Right atrium auricular region (tissue), 2 donors: ENCODE results near the gene CNOT6L. TPM values are rescaled to one million over a fixed set of nuclear protein-coding genes. Genes with fewer than 3 reads are reported as not detected.

Experiments used
- DNase-seq: peaks from one replicate; pipeline ENCODE4 v3.0.0-alpha.2; 2019; ENCODE audit warnings: low spot score
- H3K27ac ChIP-seq, 2 donors: fragments of 200-600 bp; sonication (generic); 1 replicate in 1 of 2; 2 replicates in 1 of 2; pipeline ENCODE4 v1.5.1; 2016 to 2019
- H3K27me3 ChIP-seq, 2 donors: fragments of 200-600 bp; sonication (generic); one replicate each; pipeline versions ENCODE4 v1.5.1 to v1.6.0; 2017 to 2019
- H3K36me3 ChIP-seq: fragments of 200-600 bp; sonication (generic); one replicate; pipeline ENCODE4 v1.5.1; 2016
- H3K4me1 ChIP-seq, 2 donors: fragments of 200-600 bp; sonication (generic); one replicate each; pipeline versions ENCODE4 v1.5.1 to v1.6.0; 2017 to 2019
- H3K4me3 ChIP-seq, 2 donors: fragments of 200-600 bp; sonication (generic); 1 replicate in 1 of 2; 2 replicates in 1 of 2; pipeline ENCODE4 v1.5.1; 2017 to 2019; ENCODE audit warnings: mild to moderate bottlenecking in 1 of 2, moderate library complexity in 1 of 2
- H3K9me3 ChIP-seq, 2 donors: fragments of 200-600 bp; sonication (generic); one replicate each; pipeline ENCODE4 v1.5.1; 2019
- CTCF ChIP-seq, 2 donors: fragments of 200-600 bp; sonication (generic); IDR thresholded peaks; one replicate each; pipeline ENCODE4 v1.5.1; 2019; ENCODE audit warnings: antibody characterized with exemption in 2 of 2
- total RNA-seq, 2 donors: library from RNA; depleted of rRNA; stranded (reverse); fragments of >200 nt; gene quantifications; one replicate each; pipeline ENCODE4 v1.1.0, GENCODE V29; 2016

Gene CNOT6L
- total RNA-seq, 2 donors from 2014 or later: 11.4 to 14.3 TPM

GRCh38 chr4:77845929-77846328, 26.8 kb upstream of the CNOT6L start:
- no peak for TF ChIP-seq CTCF (IDR thresholded peaks at IDR 0.05)
- no peak for DNase-seq
- no peaks in the 10 kb centered on the region for H3K36me3 ChIP-seq
- no peaks in the 10 kb centered on the region for H3K27me3 ChIP-seq
- H3K4me1 ChIP-seq: no peaks in the 10 kb centered on the region
- H3K4me3 ChIP-seq: no peak overlapping the region
- no peaks in the 10 kb centered on the region for H3K9me3 ChIP-seq
- no peak overlapping the region for H3K27ac ChIP-seq

GRCh38 chr4:77845400-77845799, 26.2 kb upstream of the CNOT6L start:
- Histone ChIP-seq H3K4me3 (no peak overlapping the region), H3K27me3 (no peaks in the 10 kb centered on the region), H3K27ac (no peak overlapping the region), H3K36me3 (no peaks in the 10 kb centered on the region), H3K9me3 (no peaks in the 10 kb centered on the region), H3K4me1 (no peaks in the 10 kb centered on the region)
- no peak for DNase-seq
- TF ChIP-seq CTCF (IDR thresholded peaks at IDR 0.05): no peak

GRCh38 chr4:77844363-77844762, 25.2 kb upstream of the CNOT6L start:
- H3K9me3 ChIP-seq: no peaks in the 10 kb centered on the region
- H3K27ac ChIP-seq: no peak overlapping the region
- no peaks in the 10 kb centered on the region for H3K4me1 ChIP-seq
- no peak overlapping the region for H3K4me3 ChIP-seq
- H3K27me3 ChIP-seq: no peaks in the 10 kb centered on the region
- no peaks in the 10 kb centered on the region for H3K36me3 ChIP-seq
- no peak for DNase-seq
- no peak for TF ChIP-seq CTCF (IDR thresholded peaks at IDR 0.05)

GRCh38 chr4:77843628-77844027, 24.5 kb upstream of the CNOT6L start:
- no peak overlapping the region for H3K4me3 ChIP-seq
- no peak overlapping the region for H3K27ac ChIP-seq

GRCh38 chr4:77834403-77834802, 15.2 kb upstream of the CNOT6L start:
- Histone ChIP-seq H3K27ac (no peak overlapping the region), H3K27me3 (no peaks in the 10 kb centered on the region), H3K4me3 (no peak overlapping the region), H3K4me1 (no peaks in the 10 kb centered on the region), H3K36me3 (no peaks in the 10 kb centered on the region), H3K9me3 (no peaks in the 10 kb centered on the region)
- DNase-seq: no peak
- no peak for TF ChIP-seq CTCF (IDR thresholded peaks at IDR 0.05)

More at GRCh38 chr4:77843628-77844027, 24.5 kb upstream of the CNOT6L start:
- no peak for DNase-seq
- H3K27me3 ChIP-seq: no peaks in the 10 kb centered on the region
- H3K36me3 ChIP-seq: no peaks in the 10 kb centered on the region
- no peaks in the 10 kb centered on the region for H3K9me3 ChIP-seq
- no peak for TF ChIP-seq CTCF (IDR thresholded peaks at IDR 0.05)
- no peaks in the 10 kb centered on the region for H3K4me1 ChIP-seq

- Histone ChIP-seq H3K27ac (no peak overlapping the region), H3K4me1 (no peaks in the 10 kb centered on the region), H3K4me3 (no peak overlapping the region), H3K27me3 (no peaks in the 10 kb centered on the region), H3K36me3 (no peaks in the 10 kb centered on the region), H3K9me3 (no peaks in the 10 kb centered on the region)
- DNase-seq: no peak
- TF ChIP-seq CTCF (IDR thresholded peaks at IDR 0.05): no peak
These were observed 14.1 kb upstream of the CNOT6L start for GRCh38 chr4:77833126-77833724.
